Measurements from ENCODE around the gene RPN2. TPM values are rescaled to one million over a fixed set of nuclear protein-coding genes. Genes with fewer than 3 reads are reported as not detected.

Gene RPN2
- total and polyA plus RNA-seq, 2 donors (not counting 3 experiments of a cell fraction or from before 2014, with no cell fraction given), result 283 to 530 TPM

- no peak overlapping the region for H3K27ac ChIP-seq (ENCODE audit: insufficient read depth, low read depth, low read length)
- no peaks in the 10 kb centered on the region for H3K9me1 ChIP-seq (replicated peaks; ENCODE audit: control insufficient read depth, extremely low read depth, insufficient read depth, low read length)
- TF ChIP-seq JUN (IDR thresholded peaks at IDR 0.05; ENCODE audit: borderline replicate concordance, insufficient read depth, insufficient read length, low read depth) (no peak), MAX (IDR thresholded peaks at IDR 0.05; ENCODE audit: insufficient read depth, insufficient read length) (no peak), POLR2AphosphoS5 (IDR thresholded peaks at IDR 0.05; ENCODE audit: insufficient read depth, low read depth, low read length) (no peak), MYC (IDR thresholded peaks at IDR 0.05; ENCODE audit: low read depth, low read length) (no peak), FOS (IDR thresholded peaks at IDR 0.05; ENCODE audit: borderline replicate concordance, insufficient read depth, low read length) (no peak), GATA2 (IDR thresholded peaks at IDR 0.05; ENCODE audit: insufficient read depth, insufficient read length, low read depth, low read length) (no peak), POLR2A (IDR thresholded peaks at IDR 0.05; ENCODE audit: low read depth, low read length) (no peak), EZH2 (IDR thresholded peaks at IDR 0.05; ENCODE audit: borderline replicate concordance, low read depth, low read length, severe bottlenecking) (no peak), CTCF (IDR thresholded peaks at IDR 0.05; ENCODE audit: extremely low read depth in 1 of 2, insufficient read depth in 1 of 2, low read depth in 1 of 2, low read length in 2 of 2) (no peak)
- no peaks in the 10 kb centered on the region for H4K20me1 ChIP-seq (replicated peaks; ENCODE audit: control insufficient read depth, extremely low read depth, insufficient read depth, low read length)
- POLR2A ChIA-PET, result no interaction called here
- no peaks in the 10 kb centered on the region for H3K79me2 ChIP-seq (ENCODE audit: control insufficient read depth, insufficient read depth, low read length)
- no peak overlapping the region for H3K9ac ChIP-seq (replicated peaks; ENCODE audit: extremely low read depth, insufficient read depth, low read length)
- FAIRE-seq (no peak), DNase-seq (ENCODE audit: low read depth, low spot score) (no peak)
- dilution Hi-C loops (cut with MboI; ENCODE audit: extremely low pct_ligation_motif_present, low sequenced_read_pairs), result no loop called here
- no peak overlapping the region for H2AFZ ChIP-seq (ENCODE audit: low read depth, low read length)
- H3K4me3 ChIP-seq (replicated peaks in 1 of 3; ENCODE audit: insufficient read depth in 1 of 3, low read depth in 1 of 3, low read length in 3 of 3), result no peak overlapping the region
- no peaks in the 10 kb centered on the region for H3K4me1 ChIP-seq (ENCODE audit: control insufficient read depth, extremely low read depth, insufficient read depth, low read length)
- intact Hi-C loops (cut with micrococcal nuclease), result no loop called here
- CTCF ChIA-PET, result no interaction called here
- H3K4me2 ChIP-seq (ENCODE audit: insufficient read depth, low read length), result no peak overlapping the region
- no TSS peak for BruUV-seq (replicated peaks)
- no peaks in the 10 kb centered on the region for H3K27me3 ChIP-seq (ENCODE audit: control insufficient read depth in 2 of 2, insufficient read depth in 2 of 2, low read length in 2 of 2)
- no peaks in the 10 kb centered on the region for H3K9me3 ChIP-seq (replicated peaks; ENCODE audit: control insufficient read depth, insufficient read depth, low read length)
- H3K36me3 ChIP-seq (ENCODE audit: control insufficient read depth in 2 of 2, extremely low read depth in 1 of 2, insufficient read depth in 2 of 2, low read length in 2 of 2), result no peaks in the 10 kb centered on the region
These were observed 26.8 kb upstream of the RPN2 start for GRCh38 chr20:37152284-37152683.
